Right lobe of liver (tissue), 6 donors: Measurements from ENCODE around the gene CD7. TPM values are rescaled to one million over a fixed set of nuclear protein-coding genes. Genes with fewer than 3 reads are reported as not detected.
A peak's percentile ranks its signal among the peaks of the same experiment; 100 is the strongest.

Experiments used
- ATAC-seq, 4 donors: fragments of 200-7000 bp; cut with Tn5 transposase; one replicate each; pipeline ENCODE4 v1.9.1; 2020; ENCODE audit warnings: mild to moderate bottlenecking in 4 of 4, moderate library complexity in 4 of 4
- DNase-seq, 3 donors: peaks; one replicate each; pipeline ENCODE4 v3.0.0-alpha.2; 2020
- H3K27ac ChIP-seq, 3 donors: fragments of 200-600 bp; one replicate each; pipeline ENCODE4 v1.8.0; 2022
- H3K27me3 ChIP-seq, 2 donors: fragments of 200-600 bp; one replicate each; pipeline ENCODE4 v1.8.0; 2022
- H3K36me3 ChIP-seq, 4 donors: fragments of 200-600 bp; sonication (generic) in 1 of 4; one replicate each; pipeline versions ENCODE4 v1.5.1 to v1.8.0; 2017 to 2022; ENCODE audit warnings: control low read depth in 1 of 4
- H3K4me1 ChIP-seq, 4 donors: fragments of 200-600 bp; sonication (generic) in 1 of 4; one replicate each; pipeline versions ENCODE4 v1.5.1 to v1.8.0; 2017 to 2022; ENCODE audit warnings: control low read depth in 1 of 4
- H3K4me3 ChIP-seq, 3 donors: fragments of 200-600 bp; one replicate each; pipeline ENCODE4 v1.8.0; 2022
- H3K9me3 ChIP-seq, 4 donors: fragments of 200-600 bp; sonication (generic) in 1 of 4; one replicate each; pipeline versions ENCODE4 v1.5.1 to v1.8.0; 2017 to 2022; ENCODE audit warnings: control low read depth in 1 of 4
- CTCF ChIP-seq, 4 donors: fragments of 200-600 bp in 3 of 4; fragments of 450-650 bp in 1 of 4; IDR thresholded peaks; one replicate each; pipeline versions ENCODE4 v1.5.1 to v1.8.0; 2016 to 2022; ENCODE audit warnings: antibody characterized with exemption in 4 of 4, mild to moderate bottlenecking in 2 of 4
- POLR2A ChIP-seq: fragments of 450-650 bp; IDR thresholded peaks from one replicate; pipeline ENCODE4 v1.6.1; 2017; ENCODE audit warnings: antibody characterized with exemption, mild to moderate bottlenecking
- WGBS: methylation state at CpG from one replicate; pipeline ENCODE4 v1.1.6; 2018; ENCODE audit warnings: low coverage, low lambda C conversion rate; ENCODE audit not compliant: insufficient coverage; ENCODE audit errors: missing lambda C conversion rate; 5-methylcytosine and 5-hydroxymethylcytosine counted together
- intact Hi-C, 2 donors: fragments of 100-400 bp; cut with DNase I; formaldehyde crosslinking; loops; one replicate each; pipeline versions ENCODE4 v1.11.2 to v1.14.1; 2022
- total RNA-seq, 6 experiments: library from RNA; depleted of rRNA in 2 of 6; stranded (reverse); fragments of >200 nt in 2 of 6; fragmentation: NEBNext Ultra II Directional in 3 of 6; extraction: Animal tissue kit (Norgen Biotek cat#: 25700) in 3 of 6; gene quantifications; one replicate each; pipeline versions ENCODE4 v1.1.0 to v1.2.4, GENCODE V29; 2016 to 2023
- donor health status: DM: no; HTN: yes; CAD: no.
- donor health status: DM: no; HTN: no; CAD: no.
- donor health status: DM: no; HTN: no; CAD: no.
- donor health status: DM: no; HTN: yes; CAD: no.
- donor health status: DM: no; HTN: yes; CAD: no.

Gene CD7
- total RNA-seq, 6 experiments from 2014 or later = 0.31 to 3.2 (median 1.3) TPM

GRCh38 chr17:82342361-82343079 lies 25.1 kb upstream of the CD7 start:
- intact Hi-C loops = no loop called here
- no peaks in the 10 kb centered on the region for H3K36me3 ChIP-seq
- ATAC-seq (no peak), DNase-seq (no peak)
- no peaks in the 10 kb centered on the region for H3K27me3 ChIP-seq
- H3K9me3 ChIP-seq = no peaks in the 10 kb centered on the region
- no peak overlapping the region for H3K4me3 ChIP-seq
- peaks cover 0 to 9% (median 0%) of the 10 kb centered on the region in 4 donors for H3K4me1 ChIP-seq
- no peak overlapping the region for H3K27ac ChIP-seq
- TF ChIP-seq POLR2A (no peak), CTCF (IDR thresholded peaks at IDR 0.05) (no peak)
- 77% methylated on average over 11 of the region's 28 CpGs for WGBS

- H3K4me1 ChIP-seq = peaks cover 0 to 13% (median 6%) of the 10 kb centered on the region in 4 donors
- intact Hi-C loops = no loop called here
- no peaks in the 10 kb centered on the region for H3K27me3 ChIP-seq
- H3K27ac ChIP-seq = no peak overlapping the region
- WGBS = 75% methylated on average over 5 of the region's 10 CpGs
- H3K36me3 ChIP-seq = no peaks in the 10 kb centered on the region
- H3K9me3 ChIP-seq = no peaks in the 10 kb centered on the region
- ATAC-seq (no peak), DNase-seq (no peak)
- no peak for TF ChIP-seq POLR2A
- no peak for TF ChIP-seq CTCF (IDR thresholded peaks at IDR 0.05)
- H3K4me3 ChIP-seq = no peak overlapping the region
Measured at GRCh38 chr17:82339634-82340580, 22.5 kb upstream of the CD7 start.

- H3K27ac ChIP-seq = no peak overlapping the region
- H3K4me1 ChIP-seq = peaks cover 0 to 18% (median 6%) of the 10 kb centered on the region in 4 donors
- H3K4me3 ChIP-seq = no peak overlapping the region
- ATAC-seq = no peak
- TF ChIP-seq CTCF (IDR thresholded peaks at IDR 0.05) = no peak
- no peak for TF ChIP-seq POLR2A
- intact Hi-C loops = no loop called here
- H3K9me3 ChIP-seq = no peaks in the 10 kb centered on the region
- WGBS = 62% methylated on average over 21 of the region's 29 CpGs
- H3K27me3 ChIP-seq = no peaks in the 10 kb centered on the region
- no peak for DNase-seq
- no peaks in the 10 kb centered on the region for H3K36me3 ChIP-seq
Measured at GRCh38 chr17:82338858-82339633, 21.6 kb upstream of the CD7 start.

GRCh38 chr17:82334622-82335394 lies 17.4 kb upstream of the CD7 start:
- DNase-seq (peak; percentile 73 to 87 (median 86)), ATAC-seq (peak; percentile 66 to 80 (median 69))
- Histone ChIP-seq H3K9me3 (no peaks in the 10 kb centered on the region), H3K4me3 (peak overlapping the region; percentile 29 to 55 (median 51)), H3K27ac (peak overlapping the region; percentile 76 to 97 (median 94)), H3K27me3 (no peaks in the 10 kb centered on the region), H3K36me3 (no peaks in the 10 kb centered on the region), H3K4me1 (peaks cover 0 to 18% (median 6%) of the 10 kb centered on the region in 4 donors)
- intact Hi-C loops = no loop called here
- TF ChIP-seq CTCF (IDR thresholded peaks at IDR 0.05) = no peak
- TF ChIP-seq POLR2A = no peak
- WGBS = 17% methylated on average over 6 of the region's 16 CpGs
